NCI-H2196 (cell line): Measurements from ENCODE around the gene MIOS.

Experiments
- DNase-seq: peaks from one replicate; lab custom pipeline; 2025; ENCODE audit not compliant: unreplicated experiment; lab: John Stamatoyannopoulos, UW

Gene MIOS

GRCh38 chr7:7566651-7567611, at the start of gene MIOS:
Gene MIOS, plus strand, starts transcription at chr7:7566884. Its CDS starts 5,592 bp downstream, at chr7:7572476.
- DNase-seq, result peak; percentile 77

- no peak for DNase-seq
These were observed 48.9 kb upstream of the MIOS start for GRCh38 chr7:7517754-7518153.

GRCh38 chr7:7519056-7519455, 47.6 kb upstream of the MIOS start:
- no peak for DNase-seq

- no peak for DNase-seq
These were observed 47.2 kb upstream of the MIOS start for GRCh38 chr7:7519528-7519927.

- DNase-seq, result no peak
These were observed 45.4 kb upstream of the MIOS start for GRCh38 chr7:7521259-7521658.

- no peak for DNase-seq
These were observed 44.3 kb upstream of the MIOS start for GRCh38 chr7:7522421-7522820.

GRCh38 chr7:7524121-7524520, 42.6 kb upstream of the MIOS start:
- no peak for DNase-seq

GRCh38 chr7:7526006-7526405, 40.7 kb upstream of the MIOS start:
- no peak for DNase-seq

GRCh38 chr7:7527047-7527446, 39.6 kb upstream of the MIOS start:
- no peak for DNase-seq

GRCh38 chr7:7529328-7529727, 37.4 kb upstream of the MIOS start:
- peak; percentile 77 for DNase-seq

- DNase-seq, result no peak
These were observed 32.8 kb upstream of the MIOS start for GRCh38 chr7:7533831-7534430.

- DNase-seq, result no peak
These were observed 31.0 kb upstream of the MIOS start, which contains the start of gene COL28A1 for GRCh38 chr7:7535691-7536090. Gene COL28A1, minus strand, starts transcription at chr7:7535873. Its CDS starts 2,998 bp downstream, at chr7:7532875.

- DNase-seq, result peak; percentile 21
These were observed 30.2 kb upstream of the MIOS start for GRCh38 chr7:7536396-7537019.

GRCh38 chr7:7537711-7538110, 29.0 kb upstream of the MIOS start:
- DNase-seq, result no peak

GRCh38 chr7:7539152-7539551, 27.5 kb upstream of the MIOS start:
- DNase-seq, result no peak

- no peak for DNase-seq
These were observed 27.0 kb upstream of the MIOS start for GRCh38 chr7:7539711-7540110.

- no peak for DNase-seq
These were observed 24.3 kb upstream of the MIOS start for GRCh38 chr7:7542251-7542835.

GRCh38 chr7:7548407-7548806, 18.3 kb upstream of the MIOS start:
- DNase-seq, result no peak

GRCh38 chr7:7550663-7551062, 16.0 kb upstream of the MIOS start:
- no peak for DNase-seq

GRCh38 chr7:7552199-7552598, 14.5 kb upstream of the MIOS start:
- DNase-seq, result no peak

- DNase-seq, result no peak
These were observed 13.3 kb upstream of the MIOS start for GRCh38 chr7:7553386-7553785.
